ENCODE data around the gene ARRB1. TPM values are rescaled to one million over a fixed set of nuclear protein-coding genes. Genes with fewer than 3 reads are reported as not detected.

Gene ARRB1
- total RNA-seq, 1 experiment from 2014 or later = 24.2 TPM

DNA sequence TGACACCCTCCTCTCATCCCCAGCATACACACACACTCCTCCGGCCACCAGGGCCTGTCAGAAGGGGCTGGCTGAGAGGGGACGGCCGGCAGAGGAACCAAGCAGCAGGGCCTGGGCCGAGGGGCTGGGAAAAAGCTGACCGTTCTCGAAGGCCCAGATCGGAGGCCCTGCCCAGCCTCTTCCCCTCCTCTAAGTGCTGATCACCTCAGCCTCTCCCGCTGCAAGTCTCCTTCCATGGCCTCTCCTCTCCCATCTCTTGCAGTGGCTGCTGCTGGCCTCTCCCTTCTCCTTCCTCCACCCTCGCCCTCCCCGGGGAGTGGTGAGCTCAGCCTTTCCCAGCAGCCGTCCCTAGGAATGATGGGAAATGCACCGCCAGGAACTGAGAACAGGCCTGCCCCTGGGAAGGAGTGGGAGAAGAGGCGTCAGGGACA is 39.6 kb downstream of the ARRB1 start:
- intact Hi-C loops (cut with micrococcal nuclease) = no loop called here
- Histone ChIP-seq H3K9ac (ENCODE audit: low read length) (no peak overlapping the region), H3K36me3 (ENCODE audit: control insufficient read depth in 1 of 2, insufficient read depth in 2 of 2, low read length in 2 of 2) (no peaks in the 10 kb centered on the region), H3K27ac (ENCODE audit: low read depth, low read length) (no peak overlapping the region), H4K20me1 (ENCODE audit: insufficient read depth) (no peaks in the 10 kb centered on the region), H3K4me1 (ENCODE audit: control insufficient read depth in 1 of 2, insufficient read depth in 2 of 2, low read length in 2 of 2) (peaks cover 4 to 21% of the 10 kb centered on the region in 2 experiments; a peak in 2 of 4 replicates), H3K79me2 (ENCODE audit: insufficient read depth, low read length) (no peaks in the 10 kb centered on the region), H2AFZ (ENCODE audit: low read depth, low read length, poor library complexity, severe bottlenecking) (no peak overlapping the region), H3K4me3 (replicated peaks in 1 of 2; ENCODE audit: low read depth in 1 of 2, low read length in 2 of 2) (no peak overlapping the region), H3K27me3 (ENCODE audit: insufficient read depth, low read length) (no peaks in the 10 kb centered on the region), H3K9me3 (ENCODE audit: control insufficient read depth in 1 of 2, insufficient read depth in 1 of 2, low read depth in 1 of 2, low read length in 2 of 2) (no peaks in the 10 kb centered on the region), H3K9me2 (ENCODE audit: insufficient read depth) (no peaks in the 10 kb centered on the region), H3K4me2 (ENCODE audit: low read length) (peak overlapping the region; percentile 39; the same call in 1 of the 2 replicates)
- RAD21 ChIA-PET (ENCODE audit: low non-redundant PET in 1 of 2, low total read pairs in 2 of 2, uncharacterized antibody in 2 of 2, unreplicated experiment in 2 of 2) = no interaction called here
- DNase-seq (ENCODE audit: low read depth, low spot score) (no peak), ATAC-seq (peak; percentile 69)
- no peak for TF ChIP-seq ZNF274 (IDR thresholded peaks at IDR 0.05; ENCODE audit: low read depth, low read length)
- no peak for TF ChIP-seq FOSL1 (IDR thresholded peaks at IDR 0.05; ENCODE audit: low read depth)
- no peak for TF ChIP-seq EZH2 (IDR thresholded peaks at IDR 0.05)
- TF ChIP-seq ZFX (IDR thresholded peaks at IDR 0.05) = no peak
- no peak for TF ChIP-seq RAD21 (IDR thresholded peaks at IDR 0.05; ENCODE audit: low read depth)
- TF ChIP-seq EGR1 (IDR thresholded peaks at IDR 0.05; ENCODE audit: low read depth) = no peak
- no peak for TF ChIP-seq SRF (IDR thresholded peaks at IDR 0.05; ENCODE audit: low read depth)
- POLR2A ChIA-PET = no interaction called here
- no TSS peak for BruUV-seq (replicated peaks)
- CTCF ChIA-PET = no interaction called here

- no peak overlapping the region for H3K27ac ChIP-seq (ENCODE audit: low read depth, low read length)
- ChIA-PET CTCF (no interaction called here), RAD21 (ENCODE audit: low non-redundant PET in 1 of 2, low total read pairs in 2 of 2, uncharacterized antibody in 2 of 2, unreplicated experiment in 2 of 2) (no interaction called here), POLR2A (no interaction called here)
- H3K27me3 ChIP-seq (ENCODE audit: insufficient read depth, low read length) = no peaks in the 10 kb centered on the region
- DNase-seq (ENCODE audit: low read depth, low spot score) (no peak), ATAC-seq (no peak)
- H4K20me1 ChIP-seq (ENCODE audit: insufficient read depth) = no peaks in the 10 kb centered on the region
- H3K4me3 ChIP-seq (replicated peaks in 1 of 2; ENCODE audit: low read depth in 1 of 2, low read length in 2 of 2) = no peak overlapping the region
- TF ChIP-seq REST (IDR thresholded peaks at IDR 0.05; ENCODE audit: low read depth) = no peak
- H3K9ac ChIP-seq (ENCODE audit: low read length) = no peak overlapping the region
- no peak overlapping the region for H2AFZ ChIP-seq (ENCODE audit: low read depth, low read length, poor library complexity, severe bottlenecking)
- no TSS peak for BruUV-seq (replicated peaks)
- H3K36me3 ChIP-seq (ENCODE audit: control insufficient read depth in 1 of 2, insufficient read depth in 2 of 2, low read length in 2 of 2) = no peaks in the 10 kb centered on the region
- H3K9me3 ChIP-seq (ENCODE audit: control insufficient read depth in 1 of 2, insufficient read depth in 1 of 2, low read depth in 1 of 2, low read length in 2 of 2) = no peaks in the 10 kb centered on the region
- no peaks in the 10 kb centered on the region for H3K9me2 ChIP-seq (ENCODE audit: insufficient read depth)
- no peak overlapping the region for H3K4me2 ChIP-seq (ENCODE audit: low read length)
- intact Hi-C loops (cut with micrococcal nuclease) = no loop called here
- H3K4me1 ChIP-seq (ENCODE audit: control insufficient read depth in 1 of 2, insufficient read depth in 2 of 2, low read length in 2 of 2) = peaks cover 4 to 37% of the 10 kb centered on the region in 2 experiments; a peak in 2 of 4 replicates
- no peaks in the 10 kb centered on the region for H3K79me2 ChIP-seq (ENCODE audit: insufficient read depth, low read length)
Measured at GRCh38 chr11:75308986-75309385, 42.5 kb downstream of the ARRB1 start.
